HG02973 (cell line): ENCODE data around the gene SLC22A23.
"Not testable (repeated sequence)": the region's sequence is repeated elsewhere in the genome, so short reads cannot be mapped to it uniquely, and the experiment has no call there.

ENCODE experiments used
- ATAC-seq: cut with Tn5 transposase; IDR thresholded peaks from one replicate; pipeline ENCODE4 v1.9.1; 2021; ENCODE audit warnings: moderate library complexity; ENCODE audit not compliant: unreplicated experiment

SLC22A23 gene

DNA sequence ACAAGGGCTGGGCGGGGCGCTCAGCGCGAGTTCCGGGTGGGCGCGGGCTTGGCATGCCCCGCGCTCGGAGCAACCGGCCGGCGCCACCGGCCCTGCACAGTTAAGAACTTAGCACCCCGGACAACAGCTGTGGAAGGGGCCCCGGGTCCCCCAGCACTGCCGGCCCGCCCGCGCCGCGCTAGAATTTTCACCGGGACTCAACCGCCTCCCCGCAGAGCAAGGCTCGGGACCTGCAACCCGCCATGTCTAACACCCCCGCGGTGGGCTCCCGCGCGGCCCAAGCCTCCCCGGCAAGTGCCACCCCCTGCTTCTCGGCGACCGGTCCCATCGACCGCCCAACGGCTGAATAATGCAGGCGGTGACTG lies 203.3 kb downstream of the SLC22A23 start:
- ATAC-seq, result no peak

DNA sequence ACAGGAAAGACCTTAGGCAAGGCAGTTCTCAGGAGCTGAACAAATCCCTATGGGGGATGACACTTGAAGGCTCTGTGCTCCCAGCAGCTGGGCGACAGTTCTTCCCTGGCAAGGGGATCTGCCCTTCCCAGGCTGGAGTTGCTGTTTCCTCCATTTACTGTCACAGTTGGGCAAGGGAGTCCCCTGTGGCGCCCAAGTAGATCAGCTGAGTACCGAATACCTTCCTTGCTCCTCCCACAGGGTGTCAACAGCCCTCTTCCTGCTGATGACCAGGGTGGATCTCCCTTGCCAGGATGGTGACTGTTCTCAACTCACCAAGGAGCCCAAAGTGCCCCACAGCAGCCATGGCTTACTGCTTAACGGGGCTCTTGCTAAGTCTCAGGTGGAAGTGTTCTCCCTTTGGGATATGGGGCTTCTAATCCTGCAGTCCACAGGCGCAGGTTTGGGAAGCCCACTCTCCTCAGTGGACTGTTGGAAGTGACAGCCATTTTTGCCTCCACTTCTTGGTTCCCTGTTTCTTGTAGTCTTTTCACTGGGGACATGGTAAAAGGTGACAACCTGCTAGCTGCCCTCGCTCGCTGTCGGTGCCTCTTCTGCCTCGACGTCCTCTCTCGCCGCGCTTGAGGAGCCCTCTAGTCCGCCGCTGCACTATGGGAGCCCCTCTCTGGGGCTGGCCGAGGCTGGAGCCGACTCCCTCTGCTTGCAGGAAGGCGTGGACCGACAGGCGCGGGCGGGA lies 203.8 kb downstream of the SLC22A23 start:
- ATAC-seq, result no peak

DNA sequence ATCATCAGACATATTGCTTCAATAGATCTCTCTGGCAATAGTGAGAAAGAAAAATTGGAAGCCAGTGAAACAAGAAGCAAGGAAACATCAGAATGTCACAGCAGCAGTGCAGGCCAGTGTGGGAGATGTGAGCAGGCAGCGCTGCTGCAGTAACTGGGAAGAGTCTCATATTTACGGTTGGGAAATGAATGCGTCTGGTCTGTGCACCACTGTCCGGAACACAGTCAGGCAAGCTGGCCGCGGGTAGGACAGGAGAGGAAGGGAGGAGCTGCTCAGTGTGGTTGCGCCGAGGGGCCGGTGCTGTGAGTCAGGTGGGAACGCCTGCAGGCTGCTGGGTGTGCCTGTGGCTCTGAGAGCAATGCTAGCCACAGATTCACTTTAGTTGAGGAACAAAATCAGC lies 204.5 kb downstream of the SLC22A23 start:
- ATAC-seq, result no peak

DNA sequence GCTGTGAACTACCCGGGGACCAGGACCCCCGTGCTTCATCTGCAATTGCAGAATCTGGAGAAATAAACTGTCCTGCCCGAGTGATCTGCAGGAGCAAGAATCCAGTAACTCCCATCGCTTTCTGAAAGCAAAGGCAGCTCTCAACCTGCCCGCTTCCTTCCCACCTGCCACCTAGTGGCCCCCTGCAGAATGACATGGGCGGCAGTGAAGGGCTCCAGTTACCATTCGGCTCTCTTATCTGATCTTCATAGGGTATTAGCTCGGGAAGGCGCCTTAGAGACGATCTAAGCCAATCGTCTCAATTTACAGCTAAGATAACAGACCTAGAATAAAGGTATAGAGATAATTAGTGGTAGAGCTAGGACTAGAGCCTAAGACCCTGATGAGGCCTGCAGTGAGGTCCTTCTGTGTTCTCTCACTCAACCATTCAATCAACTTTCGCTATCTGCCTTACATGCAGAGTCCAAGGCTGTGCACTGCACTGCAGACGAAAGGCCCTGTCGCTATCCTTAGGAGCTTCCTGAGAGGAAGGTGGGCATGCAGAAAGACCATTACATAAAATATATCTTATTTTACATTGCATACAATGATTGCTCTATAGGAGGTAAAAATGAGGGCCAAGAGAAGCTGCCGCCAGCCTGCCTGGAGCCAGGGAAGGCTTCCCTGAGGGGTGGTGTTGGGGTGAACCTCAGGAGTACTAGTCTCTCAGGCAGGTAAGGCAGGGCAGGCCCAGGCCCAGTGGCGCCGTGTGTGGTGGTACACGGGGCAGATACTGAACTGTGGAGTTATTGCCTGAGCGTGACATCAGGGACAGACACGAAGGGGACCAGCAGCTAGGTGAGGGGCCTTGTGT lies 205.2 kb downstream of the SLC22A23 start:
- no peak for ATAC-seq

DNA sequence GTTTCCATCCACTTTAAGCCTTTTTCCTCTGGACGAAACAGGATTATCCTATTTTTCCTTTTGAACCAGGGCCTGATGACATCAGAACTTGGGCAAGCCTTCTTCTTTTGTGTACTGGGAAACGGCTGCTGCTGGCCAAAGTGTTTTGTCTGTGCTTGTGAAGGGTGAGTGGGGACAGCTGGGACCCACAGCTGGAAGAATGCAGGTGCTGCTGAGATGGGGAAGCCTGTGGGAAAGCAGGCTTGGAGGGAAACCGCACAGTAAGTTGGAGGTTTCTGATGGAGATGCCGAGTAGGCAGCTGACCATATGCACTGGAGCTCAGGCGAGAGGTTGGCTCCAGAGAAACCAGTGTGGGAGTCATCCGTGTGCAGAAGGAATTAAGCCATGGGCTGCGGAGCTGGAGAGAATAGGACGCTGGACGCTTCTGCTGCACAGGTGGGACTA lies 206.6 kb downstream of the SLC22A23 start:
- no peak for ATAC-seq

DNA sequence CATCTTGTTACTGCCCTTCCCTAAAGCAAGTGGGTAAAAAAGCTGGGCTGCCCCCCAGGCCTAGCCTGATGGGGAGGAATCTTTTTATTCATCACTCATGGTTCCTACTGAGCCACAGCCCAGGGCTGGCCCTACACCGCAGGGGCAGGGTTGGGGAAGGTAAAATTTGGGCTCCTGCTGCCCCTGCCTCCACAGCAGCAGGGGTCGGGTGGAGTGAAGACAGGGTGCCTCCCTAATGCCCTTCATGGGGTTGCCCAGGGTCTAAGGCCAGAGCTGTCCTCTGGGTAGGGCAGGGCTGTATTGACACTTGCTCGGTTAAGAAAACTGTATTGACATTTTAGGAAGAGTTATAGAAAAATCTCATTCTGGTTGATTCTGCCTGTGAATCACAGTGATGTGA lies 207.0 kb downstream of the SLC22A23 start:
- no peak for ATAC-seq

DNA sequence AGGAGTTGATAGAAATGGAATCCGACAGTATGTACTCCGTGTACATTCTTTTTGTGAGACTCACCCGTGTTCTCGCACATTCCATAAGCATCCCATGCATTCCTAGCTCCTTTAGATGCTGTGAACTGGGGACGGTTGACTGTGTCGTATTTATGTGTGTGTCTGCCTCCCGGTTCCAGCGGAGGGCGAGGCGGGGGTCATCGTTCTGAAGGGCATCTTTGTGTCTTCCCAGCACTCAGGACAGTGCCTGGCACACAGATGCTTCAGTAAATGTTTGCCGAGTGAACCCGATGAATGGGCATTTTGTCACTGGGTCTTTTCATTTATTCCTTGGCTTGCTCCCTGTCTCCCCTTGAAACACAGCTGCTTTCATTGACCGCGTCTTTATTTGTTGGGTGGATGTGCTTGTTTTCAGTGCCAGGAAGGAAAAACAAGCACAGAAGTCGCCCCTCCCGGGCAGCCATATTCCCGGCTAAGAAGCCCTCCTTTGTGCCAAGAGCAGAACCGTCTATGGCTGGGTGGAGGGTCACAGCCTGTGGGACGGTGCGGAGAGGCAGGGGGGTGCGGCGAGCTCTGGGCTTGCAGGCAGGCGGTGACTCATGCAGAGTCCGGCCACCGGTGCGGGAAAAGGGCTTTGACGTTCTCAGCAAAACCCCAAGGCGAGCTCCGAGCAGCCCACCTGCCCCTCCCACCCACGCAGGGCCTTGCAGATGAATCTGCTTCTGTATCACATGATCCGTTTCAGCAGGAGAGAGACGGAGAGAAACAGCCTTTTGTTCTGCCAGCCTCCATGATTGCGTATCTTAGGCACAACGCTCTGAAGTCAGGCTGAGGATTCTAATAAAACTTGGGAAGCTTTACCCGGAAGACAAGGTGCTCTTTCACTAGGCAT lies 209.3 kb downstream of the SLC22A23 start:
- ATAC-seq, result no peak

DNA sequence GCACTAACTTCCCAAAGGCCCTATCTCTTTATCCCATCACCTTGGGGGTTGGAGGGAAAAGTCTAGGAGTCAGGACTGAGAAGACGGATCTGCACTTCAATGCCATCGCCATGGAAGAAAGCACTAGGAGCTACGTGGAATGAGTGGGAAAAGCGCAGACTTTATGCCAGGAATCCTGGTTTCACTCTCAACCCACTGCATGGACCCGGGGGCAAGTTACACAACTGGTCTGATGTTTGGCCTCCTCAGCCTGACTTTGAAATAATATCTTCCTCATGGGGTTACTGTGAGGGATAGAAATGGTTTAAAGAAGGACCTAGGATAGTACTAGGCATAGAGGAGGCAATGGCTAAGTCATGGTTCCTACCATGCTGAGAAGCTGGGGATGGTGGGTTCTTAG lies 211.6 kb downstream of the SLC22A23 start:
- no peak for ATAC-seq

DNA sequence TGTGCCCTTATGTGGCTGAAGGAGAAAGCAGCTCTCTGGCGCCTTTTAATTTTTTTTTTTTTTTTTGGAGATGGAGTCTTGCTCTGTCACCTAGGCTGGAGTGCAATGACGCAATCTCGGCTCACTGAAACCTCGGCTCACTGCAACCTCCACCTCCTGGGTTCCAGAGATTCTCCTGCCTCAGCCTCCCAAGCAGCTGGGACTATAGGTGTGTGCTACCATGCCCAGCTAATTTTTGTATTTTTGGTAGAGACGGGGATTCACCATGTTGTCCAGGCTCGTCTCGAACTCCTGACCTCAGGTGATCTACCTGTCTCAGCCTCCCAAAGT lies 212.1 kb downstream of the SLC22A23 start:
- ATAC-seq, result not testable (repeated sequence)

DNA sequence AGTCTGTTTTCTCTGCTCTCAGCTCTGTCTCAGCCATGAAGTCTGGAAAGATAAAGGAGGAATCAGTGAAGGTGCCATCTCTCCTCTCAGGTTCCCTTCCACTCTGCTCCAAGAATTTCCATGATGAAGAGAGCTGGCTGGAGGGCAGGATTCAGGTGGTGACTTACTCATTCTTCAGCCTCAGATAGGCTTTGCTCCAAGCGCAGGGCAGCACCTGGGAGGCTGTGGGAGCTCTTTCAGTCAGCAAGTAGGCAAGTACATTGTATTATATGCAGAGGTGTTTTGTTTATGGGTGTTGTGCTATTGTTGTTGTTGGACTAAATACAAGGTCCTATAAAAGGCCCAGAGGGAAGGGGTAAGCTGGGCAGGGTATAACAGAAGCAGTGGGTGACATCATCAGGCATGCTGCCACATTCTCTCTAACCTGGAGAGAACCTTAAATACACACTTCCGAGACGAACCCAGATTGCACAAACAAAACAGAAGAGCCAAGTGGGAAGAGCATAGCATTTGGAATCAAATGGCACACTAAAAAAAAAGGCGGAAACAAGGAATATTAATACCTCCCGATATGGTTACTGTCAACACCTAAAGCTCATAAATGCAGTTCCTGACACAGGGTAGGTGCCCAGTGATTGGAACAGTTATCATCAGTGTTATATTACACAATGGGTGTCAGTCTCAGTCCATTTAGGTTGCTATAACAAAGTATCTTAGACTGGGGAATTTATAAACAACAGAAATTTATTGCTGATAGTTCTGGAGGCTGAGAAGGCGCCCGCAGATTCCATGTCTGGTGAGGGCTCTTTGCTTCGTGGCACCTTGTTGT lies 212.6 kb downstream of the SLC22A23 start:
- no peak for ATAC-seq

DNA sequence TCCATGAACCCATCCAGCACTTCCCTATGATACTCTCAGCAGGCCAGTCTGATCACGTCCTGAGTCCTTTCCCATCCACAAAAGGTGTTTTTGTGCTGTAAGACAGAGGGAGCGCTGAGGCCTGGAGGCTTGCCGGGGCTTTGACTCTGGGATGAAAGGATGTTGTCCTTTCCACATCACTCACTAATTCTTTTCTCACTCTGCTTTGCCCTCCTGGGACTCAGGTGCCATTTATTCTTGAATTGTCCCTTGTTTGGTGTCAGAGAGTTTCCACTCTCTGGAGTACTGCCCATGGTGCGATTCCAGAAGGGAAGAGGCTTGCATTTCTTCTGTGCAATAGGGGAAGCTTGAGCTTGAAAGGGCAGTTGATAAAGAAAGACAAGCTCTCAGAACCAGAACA lies 214.1 kb downstream of the SLC22A23 start:
- no peak for ATAC-seq

DNA sequence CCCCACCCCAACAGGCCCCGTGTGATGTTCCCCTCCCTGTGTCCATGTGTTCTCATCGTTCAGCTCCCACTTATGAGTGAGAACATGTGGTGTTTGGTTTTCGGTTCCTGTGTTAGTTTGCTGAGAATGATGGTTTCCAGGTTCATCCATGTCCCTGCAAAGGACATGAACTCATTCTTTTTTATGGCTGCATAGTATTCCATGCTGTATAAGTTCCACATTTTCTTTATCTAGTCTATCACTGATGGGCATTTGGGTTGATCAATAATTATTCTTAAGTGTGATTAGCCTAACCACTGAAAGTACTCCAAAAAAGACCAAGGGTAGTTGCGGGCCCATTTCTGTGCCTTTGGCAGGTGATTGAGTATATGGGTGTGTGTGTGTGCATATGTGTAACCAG lies 215.1 kb downstream of the SLC22A23 start:
- ATAC-seq, result not testable (repeated sequence)

DNA sequence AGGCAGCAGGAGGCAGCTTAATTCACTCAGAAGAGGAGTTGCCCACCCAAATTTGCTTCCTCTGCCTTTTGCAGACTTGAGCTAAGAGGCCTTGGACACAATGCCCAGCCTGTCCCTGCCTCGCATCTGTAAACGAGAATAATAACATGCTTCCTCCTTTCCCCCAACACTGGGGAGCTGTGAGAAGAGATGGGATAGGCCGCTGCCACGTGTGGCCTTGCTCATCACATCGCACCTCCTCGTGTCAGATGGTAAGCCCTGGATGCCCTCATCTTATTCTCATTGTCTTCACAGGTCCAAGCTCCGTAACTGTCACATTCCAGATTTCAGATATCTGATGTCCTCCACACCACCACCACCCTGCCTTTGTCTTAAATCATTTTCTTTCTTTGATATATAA lies 216.3 kb downstream of the SLC22A23 start:
- ATAC-seq, result no peak

DNA sequence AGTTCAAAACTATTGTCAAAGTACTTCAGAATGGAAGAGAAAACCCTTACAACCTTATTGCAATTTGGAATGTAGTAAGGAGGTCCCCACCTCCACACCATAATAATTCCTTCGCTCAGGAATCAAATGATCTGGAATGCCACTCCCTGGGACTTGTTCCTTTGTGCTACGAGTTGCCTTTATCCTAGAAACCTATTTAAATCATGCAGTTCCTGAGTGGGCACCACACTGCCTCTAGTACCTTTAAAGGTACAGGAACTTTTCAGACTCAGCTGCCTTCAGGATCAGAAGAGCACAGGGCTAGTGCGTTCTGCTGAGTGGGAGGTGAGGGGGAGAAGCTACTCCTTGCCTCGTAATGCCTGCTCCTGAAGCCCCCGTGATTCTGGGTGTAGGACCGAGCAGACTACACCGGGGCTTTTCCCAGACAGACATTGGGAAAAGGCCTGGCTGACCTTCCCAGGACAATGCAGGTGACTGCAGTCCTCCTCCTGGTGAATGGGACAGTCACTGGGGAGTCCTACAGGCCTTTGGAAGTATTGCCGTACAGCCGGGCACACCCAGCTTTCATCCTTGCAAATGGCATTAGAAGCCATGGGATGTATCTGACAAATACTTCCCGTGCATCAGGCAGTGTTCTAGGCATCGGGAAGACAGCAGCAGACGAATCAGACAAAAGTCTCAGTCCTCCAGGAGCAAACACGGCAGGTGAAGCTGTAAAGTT lies 217.6 kb downstream of the SLC22A23 start:
- no peak for ATAC-seq

DNA sequence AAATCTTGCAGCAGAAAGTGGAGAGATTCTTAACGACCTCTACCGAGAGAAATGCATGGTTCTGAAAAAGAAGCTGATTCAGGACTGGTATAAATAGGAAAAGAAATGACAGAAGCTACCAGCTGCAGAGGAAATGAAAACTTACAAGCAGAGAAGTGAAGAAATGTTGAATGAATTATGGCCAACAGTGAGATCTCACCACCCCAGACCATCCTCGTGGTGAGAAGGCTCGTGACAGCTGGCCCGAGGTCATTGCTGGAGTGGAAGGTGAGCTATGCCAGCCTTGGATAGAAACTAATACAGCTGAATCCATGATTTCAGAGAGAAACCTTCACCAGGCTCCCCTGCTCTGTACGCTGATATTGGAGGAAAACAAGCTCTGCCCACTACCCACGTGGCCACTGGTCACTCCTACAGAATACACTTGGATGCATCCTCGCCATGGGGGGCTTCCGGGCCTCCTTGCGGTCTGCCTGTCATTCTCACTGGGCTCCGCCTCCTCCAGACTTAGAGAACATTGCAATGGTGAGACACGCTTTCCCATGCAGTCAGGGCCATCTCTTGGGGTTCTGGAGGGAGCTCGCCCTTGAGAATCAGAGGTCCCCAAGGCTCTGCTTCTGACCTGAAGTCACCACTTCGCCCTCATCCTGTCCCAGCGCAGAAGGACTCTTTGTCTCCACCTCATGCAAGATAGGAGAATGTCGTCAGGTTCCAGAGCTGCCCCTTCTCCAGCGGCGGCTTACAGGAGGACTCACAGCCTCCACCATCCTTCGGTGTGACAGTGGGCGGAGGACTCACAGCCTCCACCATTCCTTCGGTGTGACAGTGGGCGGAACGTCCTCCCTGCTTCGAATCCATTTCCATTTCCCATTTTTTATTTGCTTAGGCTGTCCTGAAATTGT lies 218.8 kb downstream of the SLC22A23 start:
- ATAC-seq, result no peak

DNA sequence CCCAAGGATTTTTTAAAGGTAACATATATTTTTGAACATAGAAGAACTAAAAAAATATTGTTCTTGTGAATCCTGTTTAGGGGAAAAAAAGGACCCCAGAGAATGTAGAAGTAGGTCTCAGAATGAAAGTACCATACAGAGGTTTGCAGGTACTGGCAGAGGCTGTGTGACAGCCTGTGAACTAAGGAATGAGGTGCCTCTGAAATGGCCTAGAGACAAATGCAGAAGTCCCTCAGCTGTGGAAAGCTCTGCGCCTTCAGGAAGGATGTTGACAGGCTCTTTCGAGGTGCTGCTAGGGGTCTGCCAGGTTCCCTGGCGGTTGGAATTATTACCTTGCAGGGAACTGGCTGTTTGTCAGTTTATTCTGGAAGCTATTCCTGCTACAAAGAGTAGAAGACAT lies 220.8 kb downstream of the SLC22A23 start:
- ATAC-seq, result no peak

DNA sequence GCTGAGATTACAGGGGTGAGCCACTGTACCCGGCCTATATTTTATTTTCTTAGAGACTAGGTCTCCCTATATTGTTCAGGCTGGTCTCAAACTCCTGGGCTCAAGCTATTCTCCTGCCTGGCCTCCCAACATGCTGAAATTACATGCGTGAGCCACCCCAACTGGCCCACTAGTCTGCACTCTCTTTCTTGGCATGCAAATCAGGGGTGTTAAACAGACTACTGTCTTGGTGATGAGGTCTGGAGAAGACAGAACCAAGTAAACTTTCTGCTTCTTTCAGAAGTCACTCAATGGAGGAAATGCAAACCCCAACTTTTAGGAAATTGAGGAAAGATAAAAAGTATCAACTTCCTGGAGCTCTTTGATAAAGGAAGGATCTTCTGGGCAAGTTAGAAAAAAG lies 221.4 kb downstream of the SLC22A23 start:
- ATAC-seq, result no peak

DNA sequence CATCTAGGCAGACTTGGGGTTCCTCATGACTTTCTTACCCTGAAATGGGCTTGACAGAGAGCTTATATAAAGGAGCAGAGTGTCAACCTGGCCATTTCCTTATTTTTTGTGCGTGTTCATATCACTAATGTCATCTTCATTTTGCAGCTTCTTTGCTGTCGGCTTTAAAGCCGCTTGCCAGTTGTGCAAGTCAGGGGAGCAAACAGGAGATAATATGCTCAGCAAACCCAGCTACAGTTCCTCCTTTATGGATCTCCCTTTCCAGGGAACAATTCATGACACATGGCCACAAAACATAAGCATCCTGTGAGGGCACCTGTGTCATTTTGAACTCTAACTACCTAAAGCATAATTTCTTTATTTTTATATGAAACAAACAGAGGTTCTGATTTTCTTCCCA lies 222.9 kb downstream of the SLC22A23 start:
- no peak for ATAC-seq

DNA sequence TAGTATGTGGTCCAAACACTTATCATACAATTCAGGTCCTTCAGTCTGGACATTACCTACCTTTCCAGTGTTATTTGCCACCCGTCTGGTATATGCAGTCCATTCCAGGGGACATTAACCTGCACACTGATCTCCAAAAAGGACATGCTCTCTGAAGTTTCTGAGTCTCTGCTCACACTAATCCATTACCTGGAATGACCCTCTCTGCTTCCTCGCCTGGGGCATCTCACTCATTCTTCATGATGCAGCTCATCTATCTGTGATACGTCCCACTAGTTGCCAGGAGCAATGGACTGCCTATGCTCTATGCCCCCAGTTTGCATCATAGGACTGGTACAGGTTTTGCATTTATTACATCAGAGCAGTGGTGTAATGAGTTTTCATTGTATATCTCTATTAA lies 223.5 kb downstream of the SLC22A23 start:
- no peak for ATAC-seq
